Suprapubic skin (tissue), 4 donors: ENCODE data around the gene APAF1. TPM values are rescaled to one million over a fixed set of nuclear protein-coding genes. Genes with fewer than 3 reads are reported as not detected.
A peak's percentile ranks its signal among the peaks of the same experiment; 100 is the strongest.

Experiments
- DNase-seq, 2 donors: peaks; one replicate each; pipeline ENCODE4 v3.0.0-alpha.2; 2019; ENCODE audit warnings: low spot score in 2 of 2
- H3K27ac ChIP-seq: fragments of 200-600 bp; sonication (generic); one replicate; pipeline ENCODE4 v1.5.1; 2019
- H3K27me3 ChIP-seq: fragments of 200-600 bp; sonication (generic); one replicate; pipeline ENCODE4 v1.5.1; 2019
- H3K36me3 ChIP-seq: fragments of 200-600 bp; sonication (generic); one replicate; pipeline ENCODE4 v1.5.1; 2019
- H3K4me1 ChIP-seq: fragments of 200-600 bp; sonication (generic); one replicate; pipeline ENCODE4 v1.5.1; 2019
- H3K4me3 ChIP-seq: fragments of 200-600 bp; sonication (generic); one replicate; pipeline ENCODE4 v1.5.1; 2019; ENCODE audit warnings: mild to moderate bottlenecking
- H3K9me3 ChIP-seq: fragments of 200-600 bp; sonication (generic); one replicate; pipeline ENCODE4 v1.5.1; 2019
- EP300 ChIP-seq: sonication (generic); formaldehyde crosslinking; IDR thresholded peaks from one replicate; pipeline ENCODE4 v1.6.1; 2017; ENCODE audit warnings: antibody characterized with exemption
- POLR2A ChIP-seq, 2 donors: fragments of 450-650 bp; IDR thresholded peaks; one replicate each; pipeline ENCODE4 v1.6.1; 2017; ENCODE audit warnings: antibody characterized with exemption in 2 of 2, mild to moderate bottlenecking in 2 of 2, moderate library complexity in 2 of 2
- POLR2AphosphoS5 ChIP-seq, 3 donors: sonication (generic); formaldehyde crosslinking; IDR thresholded peaks; one replicate each; pipeline ENCODE4 v1.6.1; 2017; ENCODE audit warnings: antibody characterized with exemption in 3 of 3
- WGBS: methylation state at CpG from one replicate; pipeline ENCODE4 v1.1.5; 2018; 5-methylcytosine and 5-hydroxymethylcytosine counted together
- total RNA-seq, 4 donors: library from RNA; depleted of rRNA; stranded (reverse); fragments of >200 nt; gene quantifications; one replicate each; pipeline ENCODE4 v1.1.0, GENCODE V29; 2016
- TF ChIP-seq, protein P1 (sequence below), 2 donors: fragments of 200-600 bp in 1 of 2; fragments of 450-650 bp in 1 of 2; sonication (generic) in 1 of 2; IDR thresholded peaks; one replicate each; pipeline ENCODE4 v1.5.1; 2016 to 2019; ENCODE audit warnings: antibody characterized with exemption in 2 of 2, mild to moderate bottlenecking in 1 of 2, moderate library complexity in 1 of 2

APAF1 gene
- total RNA-seq, 4 donors from 2014 or later = 6.2 to 19.7 (median 11.5) TPM

DNA sequence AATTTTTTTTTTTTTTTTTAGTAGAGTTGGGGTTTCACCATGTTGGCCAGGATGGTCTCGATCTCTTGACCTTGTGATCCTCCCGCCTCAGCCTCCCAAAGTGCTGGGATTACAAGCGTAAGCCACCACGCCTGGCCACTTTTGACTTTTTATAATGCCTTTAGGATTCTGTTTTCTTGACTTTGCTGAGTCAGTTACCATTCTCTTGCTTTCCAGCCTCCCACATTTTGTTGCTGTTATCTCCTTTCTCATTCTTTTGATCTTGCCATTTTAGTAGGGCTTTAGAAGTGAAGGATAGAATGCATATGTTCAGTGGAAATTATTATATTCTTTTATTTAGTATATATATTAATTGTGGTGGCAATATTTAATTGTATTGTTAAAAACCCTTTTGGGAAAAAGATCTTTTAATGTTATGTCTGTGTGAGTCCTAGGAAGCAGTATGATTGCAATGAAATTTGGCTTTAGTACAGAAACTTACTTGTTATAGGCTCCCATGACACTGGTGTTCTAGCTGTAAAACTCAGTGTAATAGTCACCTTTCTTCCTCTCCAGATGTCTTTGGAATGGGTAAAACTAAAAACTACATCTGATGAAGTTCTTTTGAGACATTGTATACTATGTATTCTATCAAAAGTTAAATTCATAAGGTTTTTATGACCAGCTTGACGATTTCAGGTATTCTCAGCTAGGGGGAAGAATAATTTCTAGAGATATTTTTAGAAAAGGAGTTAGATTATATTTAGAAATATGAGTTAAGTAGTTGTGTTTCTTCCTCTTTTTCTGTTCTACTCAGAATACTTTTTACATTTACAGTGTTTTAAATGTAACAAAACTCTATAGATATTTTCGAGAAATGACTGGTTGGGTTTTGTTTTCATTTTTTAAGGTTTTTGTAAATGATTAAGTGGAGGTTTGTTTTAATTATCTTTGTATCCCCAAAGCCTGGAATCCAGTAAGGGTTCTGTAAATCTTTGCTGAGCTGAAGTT is 74.7 kb downstream of the APAF1 start:
- WGBS = 94% methylated on average over 6 of the region's 6 CpGs
- TF ChIP-seq POLR2A (IDR thresholded peaks at IDR 0.05) (no peak), POLR2AphosphoS5 (IDR thresholded peaks at IDR 0.05) (no peak), EP300 (no peak)
- TF ChIP-seq, protein P1, sequence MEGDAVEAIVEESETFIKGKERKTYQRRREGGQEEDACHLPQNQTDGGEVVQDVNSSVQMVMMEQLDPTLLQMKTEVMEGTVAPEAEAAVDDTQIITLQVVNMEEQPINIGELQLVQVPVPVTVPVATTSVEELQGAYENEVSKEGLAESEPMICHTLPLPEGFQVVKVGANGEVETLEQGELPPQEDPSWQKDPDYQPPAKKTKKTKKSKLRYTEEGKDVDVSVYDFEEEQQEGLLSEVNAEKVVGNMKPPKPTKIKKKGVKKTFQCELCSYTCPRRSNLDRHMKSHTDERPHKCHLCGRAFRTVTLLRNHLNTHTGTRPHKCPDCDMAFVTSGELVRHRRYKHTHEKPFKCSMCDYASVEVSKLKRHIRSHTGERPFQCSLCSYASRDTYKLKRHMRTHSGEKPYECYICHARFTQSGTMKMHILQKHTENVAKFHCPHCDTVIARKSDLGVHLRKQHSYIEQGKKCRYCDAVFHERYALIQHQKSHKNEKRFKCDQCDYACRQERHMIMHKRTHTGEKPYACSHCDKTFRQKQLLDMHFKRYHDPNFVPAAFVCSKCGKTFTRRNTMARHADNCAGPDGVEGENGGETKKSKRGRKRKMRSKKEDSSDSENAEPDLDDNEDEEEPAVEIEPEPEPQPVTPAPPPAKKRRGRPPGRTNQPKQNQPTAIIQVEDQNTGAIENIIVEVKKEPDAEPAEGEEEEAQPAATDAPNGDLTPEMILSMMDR (IDR thresholded peaks at IDR 0.05) = no peak
- Histone ChIP-seq H3K9me3 (no peaks in the 10 kb centered on the region), H3K27ac (no peak overlapping the region), H3K4me3 (no peak overlapping the region), H3K27me3 (no peaks in the 10 kb centered on the region), H3K4me1 (no peaks in the 10 kb centered on the region), H3K36me3 (peaks cover 53% of the 10 kb centered on the region)
- no peak for DNase-seq

DNA sequence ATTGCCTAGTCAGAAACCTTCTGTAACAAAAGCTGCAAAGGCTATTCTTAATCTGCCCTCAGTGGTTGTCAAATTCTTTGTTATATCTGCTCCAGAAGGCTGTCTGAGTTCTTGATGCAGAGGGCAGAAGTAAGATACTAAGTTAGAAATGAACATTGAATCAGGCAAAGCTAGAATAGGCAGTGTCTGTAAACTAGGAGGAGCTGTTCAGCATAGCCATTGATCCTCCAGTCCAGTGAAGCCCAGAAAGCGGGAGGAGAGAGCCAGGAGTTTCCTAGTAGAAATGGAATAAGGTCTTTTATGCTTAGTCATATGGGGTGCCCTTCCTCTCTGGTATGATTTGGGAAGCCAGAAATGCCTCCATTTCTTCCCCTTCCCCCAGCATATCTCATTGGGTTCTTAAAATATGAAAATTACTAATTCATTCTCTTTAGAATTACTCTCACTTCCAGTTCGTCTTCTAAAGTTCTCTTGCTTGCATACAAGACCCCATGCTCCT is 76.2 kb downstream of the APAF1 start:
- Histone ChIP-seq H3K27me3 (no peaks in the 10 kb centered on the region), H3K4me1 (no peaks in the 10 kb centered on the region), H3K9me3 (no peaks in the 10 kb centered on the region), H3K36me3 (peaks cover 58% of the 10 kb centered on the region), H3K4me3 (no peak overlapping the region), H3K27ac (no peak overlapping the region)
- 96% methylated on average over 2 of the region's 2 CpGs for WGBS
- TF ChIP-seq, protein P1 (IDR thresholded peaks at IDR 0.05) = no peak
- no peak for TF ChIP-seq POLR2A (IDR thresholded peaks at IDR 0.05)
- no peak for TF ChIP-seq EP300
- TF ChIP-seq POLR2AphosphoS5 (IDR thresholded peaks at IDR 0.05) = no peak
- no peak for DNase-seq

DNA sequence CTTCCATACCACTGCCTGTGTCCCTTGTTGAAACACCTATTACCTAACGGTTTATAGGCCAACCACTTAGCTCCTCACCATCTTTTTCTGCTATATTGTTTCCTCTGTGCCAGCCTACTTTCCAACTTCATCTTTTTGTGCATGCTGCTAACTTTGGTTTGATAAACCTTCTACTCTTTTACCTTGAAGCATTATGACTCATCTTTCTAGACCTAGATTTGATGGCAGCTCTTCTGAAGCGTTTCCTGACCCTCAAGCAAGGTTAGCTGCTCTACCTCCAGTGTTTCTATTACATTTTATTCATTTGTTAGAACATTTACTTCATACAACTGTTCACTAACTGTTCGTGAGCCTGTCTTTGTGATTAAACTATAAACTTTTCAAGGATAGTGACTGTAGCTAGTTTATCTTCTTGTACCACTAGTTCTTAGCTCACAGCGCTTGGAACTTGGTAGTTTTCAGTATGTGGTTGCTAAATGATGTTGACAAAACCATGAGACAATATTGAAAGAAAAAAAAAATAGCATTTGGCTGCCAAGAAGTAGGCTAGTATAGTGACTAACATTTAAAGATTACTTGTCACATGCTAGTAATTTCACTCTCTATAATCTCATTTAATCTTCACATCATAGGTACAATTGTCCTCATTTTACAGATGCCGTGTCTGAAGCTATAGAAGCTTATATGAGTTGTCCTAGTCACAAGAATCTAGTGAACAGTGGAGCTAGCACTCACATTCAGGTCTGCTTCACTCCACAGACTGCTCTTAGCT is 79.5 kb downstream of the APAF1 start:
- 88% methylated on average over 5 of the region's 5 CpGs for WGBS
- Histone ChIP-seq H3K9me3 (no peaks in the 10 kb centered on the region), H3K36me3 (peaks cover 61% of the 10 kb centered on the region), H3K4me1 (no peaks in the 10 kb centered on the region), H3K4me3 (no peak overlapping the region), H3K27ac (no peak overlapping the region), H3K27me3 (no peaks in the 10 kb centered on the region)
- TF ChIP-seq, protein P1 (IDR thresholded peaks at IDR 0.05) = no peak
- TF ChIP-seq EP300 (no peak), POLR2A (IDR thresholded peaks at IDR 0.05) (no peak), POLR2AphosphoS5 (IDR thresholded peaks at IDR 0.05) (no peak)
- no peak for DNase-seq

DNA sequence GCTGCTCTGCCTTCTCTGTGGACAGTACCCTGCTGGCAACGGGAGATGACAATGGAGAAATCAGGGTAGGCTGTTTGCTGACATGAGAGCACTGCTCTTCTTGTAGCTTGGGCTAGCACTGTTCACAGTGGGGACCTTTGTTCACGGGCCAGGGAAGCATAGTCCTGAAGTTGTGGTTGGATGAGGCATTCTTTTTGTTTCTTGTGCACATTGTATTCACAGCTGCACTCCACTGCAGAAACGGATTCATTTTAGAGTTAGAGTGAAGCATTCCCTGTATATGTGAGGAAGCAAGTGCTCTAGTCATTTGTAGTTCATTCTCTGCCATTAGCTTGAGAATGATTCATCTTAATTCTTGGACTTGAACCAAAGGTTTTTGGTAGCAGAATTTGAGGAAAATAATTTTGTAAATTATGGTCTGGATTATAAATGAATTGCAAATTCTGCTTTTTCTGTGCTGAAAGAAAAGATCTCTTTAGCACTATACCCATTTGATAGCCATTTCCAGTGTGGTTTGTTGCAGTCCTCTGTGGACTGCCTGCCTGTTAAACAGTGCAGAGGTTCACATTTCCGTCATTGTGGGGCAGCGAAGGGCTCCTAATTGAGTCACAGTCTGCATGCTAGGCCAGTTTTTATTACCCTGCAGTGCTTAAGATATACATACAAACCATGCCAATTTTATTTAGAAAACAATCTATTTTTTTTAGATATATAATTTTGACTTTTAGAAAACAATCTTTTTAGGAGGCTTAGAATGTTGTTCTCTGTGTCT is 80.6 kb downstream of the APAF1 start:
- Histone ChIP-seq H3K4me3 (no peak overlapping the region), H3K27me3 (no peaks in the 10 kb centered on the region), H3K4me1 (no peaks in the 10 kb centered on the region), H3K27ac (no peak overlapping the region), H3K36me3 (peaks cover 67% of the 10 kb centered on the region), H3K9me3 (no peaks in the 10 kb centered on the region)
- no peak for DNase-seq
- 61% methylated on average over 5 of the region's 5 CpGs for WGBS
- no peak for TF ChIP-seq POLR2AphosphoS5 (IDR thresholded peaks at IDR 0.05)
- TF ChIP-seq EP300 = no peak
- TF ChIP-seq, protein P1 (IDR thresholded peaks at IDR 0.05) = peak in 1 of 2 donors; percentile 18
- TF ChIP-seq POLR2A (IDR thresholded peaks at IDR 0.05) = no peak
